ENCODE data around the gene MTERF4.

The MTERF4 gene, protein sequence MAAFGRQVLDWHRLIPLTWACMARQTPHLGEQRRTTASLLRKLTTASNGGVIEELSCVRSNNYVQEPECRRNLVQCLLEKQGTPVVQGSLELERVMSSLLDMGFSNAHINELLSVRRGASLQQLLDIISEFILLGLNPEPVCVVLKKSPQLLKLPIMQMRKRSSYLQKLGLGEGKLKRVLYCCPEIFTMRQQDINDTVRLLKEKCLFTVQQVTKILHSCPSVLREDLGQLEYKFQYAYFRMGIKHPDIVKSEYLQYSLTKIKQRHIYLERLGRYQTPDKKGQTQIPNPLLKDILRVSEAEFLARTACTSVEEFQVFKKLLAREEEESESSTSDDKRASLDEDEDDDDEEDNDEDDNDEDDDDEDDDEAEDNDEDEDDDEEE

DNA sequence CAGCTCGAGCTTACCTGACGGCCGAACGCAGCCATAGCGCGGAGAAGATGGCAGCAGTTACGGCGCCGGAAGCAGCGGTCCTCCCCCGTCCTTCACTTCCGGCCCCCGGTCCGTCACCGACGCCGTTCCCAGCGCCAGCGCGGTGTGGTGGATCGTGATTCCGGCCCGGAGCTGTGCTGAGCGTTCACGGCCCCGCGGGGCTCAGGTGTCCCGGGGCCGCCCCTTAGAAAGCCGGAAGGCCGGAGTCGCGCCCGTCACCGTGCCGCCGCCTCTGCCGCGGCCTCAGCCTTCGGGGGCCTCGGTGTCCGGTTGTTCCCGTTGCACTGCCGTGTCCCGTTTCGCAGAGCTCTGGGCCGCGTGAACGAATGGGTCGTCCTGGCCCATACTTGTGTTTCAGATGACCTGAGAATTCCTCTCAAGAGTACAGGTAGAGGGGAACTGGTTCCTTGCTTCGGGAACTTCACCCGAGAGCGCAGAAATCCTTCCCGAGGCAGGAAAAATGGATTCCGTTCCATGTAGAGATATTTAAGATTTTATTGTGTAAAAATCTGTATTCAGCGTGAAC, at the start of gene MTERF4:
Gene MTERF4 (minus strand): TSS at position 49 of the 565 bp plus-strand sequence. CDS start 14 bp downstream, at position 35.
- H3K27ac ChIP-seq, result peak within 1 kb of the TSS; percentile 92
- TF ChIP-seq ZFX (IDR thresholded peaks at IDR 0.05), result peak; percentile 73
- TF ChIP-seq, protein P1, sequence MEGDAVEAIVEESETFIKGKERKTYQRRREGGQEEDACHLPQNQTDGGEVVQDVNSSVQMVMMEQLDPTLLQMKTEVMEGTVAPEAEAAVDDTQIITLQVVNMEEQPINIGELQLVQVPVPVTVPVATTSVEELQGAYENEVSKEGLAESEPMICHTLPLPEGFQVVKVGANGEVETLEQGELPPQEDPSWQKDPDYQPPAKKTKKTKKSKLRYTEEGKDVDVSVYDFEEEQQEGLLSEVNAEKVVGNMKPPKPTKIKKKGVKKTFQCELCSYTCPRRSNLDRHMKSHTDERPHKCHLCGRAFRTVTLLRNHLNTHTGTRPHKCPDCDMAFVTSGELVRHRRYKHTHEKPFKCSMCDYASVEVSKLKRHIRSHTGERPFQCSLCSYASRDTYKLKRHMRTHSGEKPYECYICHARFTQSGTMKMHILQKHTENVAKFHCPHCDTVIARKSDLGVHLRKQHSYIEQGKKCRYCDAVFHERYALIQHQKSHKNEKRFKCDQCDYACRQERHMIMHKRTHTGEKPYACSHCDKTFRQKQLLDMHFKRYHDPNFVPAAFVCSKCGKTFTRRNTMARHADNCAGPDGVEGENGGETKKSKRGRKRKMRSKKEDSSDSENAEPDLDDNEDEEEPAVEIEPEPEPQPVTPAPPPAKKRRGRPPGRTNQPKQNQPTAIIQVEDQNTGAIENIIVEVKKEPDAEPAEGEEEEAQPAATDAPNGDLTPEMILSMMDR (conservative IDR thresholded peaks at IDR 0.05), result no peak

DNA sequence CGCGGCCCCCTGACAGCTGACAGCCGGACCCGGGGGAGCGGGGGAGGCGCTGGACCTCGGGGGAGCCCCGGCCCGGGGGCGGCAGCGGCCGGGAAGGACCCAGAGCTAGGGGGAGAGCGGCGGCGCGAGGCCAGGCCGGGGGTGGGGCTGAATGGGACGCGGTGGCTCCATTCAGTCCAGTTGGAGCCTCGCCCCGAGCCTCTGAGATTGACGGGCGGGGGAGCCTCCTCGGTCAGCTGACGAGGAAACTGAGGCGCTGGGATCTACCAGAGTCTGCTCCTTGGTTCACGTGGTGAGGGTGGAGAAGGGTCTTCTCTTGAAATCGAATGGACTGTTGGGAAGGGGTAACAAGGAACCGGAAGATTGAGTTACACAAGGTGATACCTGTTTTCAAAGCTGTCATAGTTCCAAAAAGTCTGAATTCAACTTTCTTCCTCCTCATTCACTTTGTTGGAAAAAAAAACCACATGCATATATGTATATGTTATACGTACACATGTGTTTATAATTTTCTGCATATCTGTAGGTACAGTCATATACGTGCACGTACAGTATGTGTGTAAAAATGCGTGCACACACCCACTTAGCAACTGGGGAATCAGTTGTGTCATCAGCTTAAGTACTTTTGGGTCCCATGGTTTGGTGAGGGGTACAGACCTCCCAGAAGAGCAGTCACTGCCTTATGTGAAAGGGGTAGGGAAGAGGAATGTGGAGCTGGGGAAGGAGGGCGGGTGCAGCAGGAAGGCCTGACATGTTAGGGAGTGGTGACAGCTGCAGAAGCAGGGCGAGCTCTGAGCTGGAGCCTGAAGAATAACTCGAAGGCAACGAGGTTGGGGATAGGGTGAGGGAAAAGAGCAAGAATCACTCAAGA, 48.8 kb upstream of the MTERF4 start:
- H3K27ac ChIP-seq, result peak overlapping the region; percentile 92
- TF ChIP-seq, protein P1 (conservative IDR thresholded peaks at IDR 0.05), result no peak
- TF ChIP-seq ZFX (IDR thresholded peaks at IDR 0.05), result no peak

DNA sequence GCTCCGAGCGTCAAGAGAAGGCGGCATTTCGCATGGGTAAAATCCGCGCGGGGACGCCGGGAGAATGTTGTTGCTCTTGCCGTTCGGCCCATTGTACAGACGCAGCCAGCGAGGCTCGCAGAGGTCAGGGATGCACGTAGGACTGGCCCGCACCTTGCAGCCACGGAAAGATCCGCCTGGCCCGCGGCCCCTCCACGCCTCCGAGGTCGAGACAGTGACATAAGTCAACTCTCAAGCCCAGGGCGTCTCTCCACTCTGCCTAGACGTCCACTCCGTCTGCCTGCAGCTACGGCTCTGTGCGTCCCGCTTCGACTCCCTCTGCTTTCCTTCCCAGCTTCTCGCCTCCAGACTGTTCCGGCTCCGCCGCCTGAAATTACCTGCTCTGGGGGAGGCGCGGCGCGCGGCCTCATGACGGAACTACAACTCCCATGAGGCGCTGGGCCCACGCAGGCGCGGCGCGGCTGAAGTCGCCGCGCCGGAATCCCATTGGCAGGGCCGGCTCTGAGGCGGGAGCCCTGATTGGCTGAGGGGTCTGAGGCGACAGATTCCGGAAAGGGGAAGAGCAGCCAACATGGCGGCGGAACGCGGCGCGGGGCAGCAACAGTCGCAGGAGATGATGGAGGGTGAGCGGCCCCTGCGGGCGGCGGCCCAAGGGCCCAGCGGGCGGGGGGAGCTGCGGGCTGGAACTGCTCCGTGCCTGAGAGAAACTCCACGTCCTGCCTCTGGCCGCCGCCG, 48.0 kb upstream of the MTERF4 start, which contains the start of gene PPP1R7:
Gene PPP1R7 (plus strand): TSS at position 543 of the 735 bp plus-strand sequence. CDS start 29 bp downstream, at position 572.
- H3K27ac ChIP-seq, result peak within 1 kb of the TSS; percentile 92
- TF ChIP-seq ZFX (IDR thresholded peaks at IDR 0.05), result no peak
- TF ChIP-seq, protein P1 (conservative IDR thresholded peaks at IDR 0.05), result no peak

DNA sequence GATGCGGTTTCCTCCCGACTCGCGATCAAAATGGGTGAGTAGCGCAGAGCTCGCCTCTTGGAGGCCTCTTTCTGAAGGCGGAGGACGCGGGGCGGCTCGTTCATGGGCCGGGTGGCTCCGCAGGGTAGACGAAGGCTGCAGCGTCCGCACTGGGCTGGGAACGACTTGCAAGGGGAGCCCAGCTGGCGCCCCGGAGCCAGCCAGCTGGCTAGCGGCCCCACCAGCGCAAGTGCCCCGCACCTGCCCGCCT, 47.5 kb upstream of the MTERF4 start:
- no peak for TF ChIP-seq ZFX (IDR thresholded peaks at IDR 0.05)
- TF ChIP-seq, protein P1 (conservative IDR thresholded peaks at IDR 0.05), result no peak
- H3K27ac ChIP-seq, result peak overlapping the region; percentile 92

DNA sequence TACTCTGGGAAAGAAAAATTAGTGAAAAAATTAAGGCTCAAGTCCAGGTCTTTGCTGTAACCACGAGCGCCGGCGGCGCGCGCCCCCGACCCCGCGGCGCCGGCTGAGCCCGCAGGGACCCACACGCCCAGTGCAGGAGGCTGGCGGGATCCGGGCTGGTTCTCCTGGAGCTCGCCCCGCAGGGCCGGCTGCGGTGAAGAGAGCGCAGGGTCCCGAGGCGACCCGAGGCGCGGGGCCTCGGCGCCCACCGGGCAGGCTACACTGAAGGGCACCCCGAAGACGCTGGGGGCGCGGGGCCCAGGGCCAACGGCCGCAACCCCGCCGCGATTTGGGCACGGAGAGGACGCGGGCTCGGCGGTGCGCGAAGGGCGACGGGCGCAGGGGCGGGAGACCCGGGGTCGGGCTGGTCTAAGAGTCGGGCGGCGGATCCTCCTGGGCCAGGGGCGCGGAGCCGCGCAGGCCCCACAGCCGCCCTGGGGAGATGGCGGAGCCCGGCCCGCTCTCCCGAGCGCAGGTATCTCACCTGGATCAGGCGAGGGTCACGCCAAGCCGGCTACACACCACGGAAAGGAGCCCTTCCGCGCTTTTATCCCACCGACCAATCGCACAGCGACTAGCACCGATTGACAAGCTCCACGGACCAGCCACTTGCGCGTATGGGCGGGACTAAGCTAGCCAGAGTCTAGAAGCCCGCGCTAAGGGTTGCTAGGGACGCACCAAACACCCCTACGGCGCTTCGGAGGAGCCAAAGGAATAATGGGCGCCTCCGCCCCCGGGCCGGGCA, 47.0 kb upstream of the MTERF4 start, which contains the start of gene PASK:
Gene PASK (minus strand): TSS at position 582 of the 784 bp plus-strand sequence. CDS start 6,440 bp downstream, outside the sequence.
- peak; percentile 39; the same call in 1 of the 2 replicates for TF ChIP-seq ZFX (IDR thresholded peaks at IDR 0.05)
- TF ChIP-seq, protein P1 (conservative IDR thresholded peaks at IDR 0.05), result no peak
- H3K27ac ChIP-seq, result peak within 1 kb of the TSS; percentile 92

DNA sequence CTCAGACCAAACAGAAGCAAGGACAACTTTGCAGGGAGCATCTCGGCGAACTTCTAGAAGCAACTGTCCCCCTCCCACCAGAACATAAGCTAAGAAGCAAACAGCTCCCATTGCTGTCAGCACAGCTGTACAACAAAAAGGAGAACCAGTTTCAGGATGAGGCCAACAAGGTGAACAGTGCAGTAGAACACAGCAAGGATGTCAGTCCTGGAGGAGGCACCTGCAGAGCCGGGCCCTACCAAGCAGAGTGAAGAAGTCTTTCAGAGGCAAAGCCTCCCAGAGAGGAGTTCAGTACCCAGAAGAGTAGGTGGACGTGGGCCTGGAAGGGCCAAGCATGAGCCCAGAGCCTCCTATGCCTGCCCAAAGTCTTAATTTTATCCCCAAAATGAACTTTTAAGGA, 46.2 kb upstream of the MTERF4 start:
- H3K27ac ChIP-seq, result peak overlapping the region; percentile 92
- TF ChIP-seq, protein P1 (conservative IDR thresholded peaks at IDR 0.05), result no peak

Data from C4-2B (cell line).